GM23338 (cell line): ENCODE measurements around the gene PACSIN1. TPM values are rescaled to one million over a fixed set of nuclear protein-coding genes. Genes with fewer than 3 reads are reported as not detected.

Experiments
- ATAC-seq: fragments of 200-7000 bp; cut with Tn5 transposase; 3 replicates; pipeline ENCODE4 v1.9.1; 2020
- DNase-seq: peaks from one replicate; pipeline ENCODE4 v3.0.0-alpha.2; 2015; ENCODE audit warnings: low spot score
- H2AFZ ChIP-seq: fragments of 200-600 bp; sonication (generic); 2 replicates; pipeline ENCODE4 v1.8.0; 2016; ENCODE audit warnings: antibody characterized with exemption, mild to moderate bottlenecking, moderate library complexity
- H3F3A ChIP-seq: fragments of 200-600 bp; sonication (generic); replicated peaks from 2 replicates; pipeline ENCODE4 v1.8.0; 2017; ENCODE audit warnings: antibody characterized with exemption, mixed run types, low read depth
- H3K27ac ChIP-seq: fragments of 200-600 bp; sonication (generic); 2 replicates; pipeline ENCODE4 v1.6.1; 2016; ENCODE audit warnings: low read depth
- H3K27me3 ChIP-seq: fragments of 200-600 bp; sonication (generic); 2 replicates; pipeline ENCODE4 v1.8.0; 2016; ENCODE audit warnings: mild to moderate bottlenecking, mixed run types, moderate library complexity; ENCODE audit not compliant: insufficient read depth
- H3K36me3 ChIP-seq: fragments of 200-600 bp; sonication (generic); 2 replicates; pipeline ENCODE4 v1.8.0; 2016; ENCODE audit warnings: mild to moderate bottlenecking; ENCODE audit not compliant: insufficient read depth
- H3K4me1 ChIP-seq: fragments of 200-600 bp; sonication (generic); 2 replicates; pipeline ENCODE4 v1.8.0; 2016; ENCODE audit warnings: mild to moderate bottlenecking, moderate library complexity; ENCODE audit not compliant: insufficient read depth
- H3K4me2 ChIP-seq: fragments of 200-600 bp; sonication (generic); 2 replicates; pipeline ENCODE4 v1.7.1; 2017; ENCODE audit warnings: mixed run types
- H3K4me3 ChIP-seq: fragments of 200-600 bp; sonication (generic); 2 replicates; pipeline ENCODE4 v1.6.1; 2016; ENCODE audit warnings: mixed run types
- H3K79me2 ChIP-seq: fragments of 200-600 bp; sonication (generic); replicated peaks from 2 replicates; pipeline ENCODE4 v1.8.0; 2017; ENCODE audit warnings: mild to moderate bottlenecking; ENCODE audit not compliant: insufficient read depth
- H3K9me2 ChIP-seq: fragments of 200-600 bp; sonication (generic); 2 replicates; pipeline ENCODE4 v1.8.0; 2017; ENCODE audit not compliant: insufficient read depth
- H4K20me1 ChIP-seq: fragments of 200-600 bp; sonication (generic); replicated peaks from 2 replicates; pipeline ENCODE4 v1.8.0; 2017; ENCODE audit warnings: mild to moderate bottlenecking; ENCODE audit not compliant: insufficient read depth
- H3K27ac Mint-ChIP-seq: 2 replicates; pipeline ENCODE4 v1.8.0; 2020; ENCODE audit warnings: inconsistent platforms, mild to moderate bottlenecking, moderate library complexity, mixed read lengths
- H3K27me3 Mint-ChIP-seq: 3 replicates; pipeline ENCODE4 v1.8.0; 2022; ENCODE audit warnings: low read depth, mild to moderate bottlenecking, moderate library complexity, mixed read lengths, inconsistent platforms; ENCODE audit not compliant: insufficient read depth, poor library complexity
- H3K36me3 Mint-ChIP-seq: 3 replicates; pipeline ENCODE4 v1.8.0; 2021; ENCODE audit warnings: low read depth, mild to moderate bottlenecking, inconsistent platforms, moderate library complexity, mixed read lengths
- H3K4me1 Mint-ChIP-seq: 3 replicates; pipeline ENCODE4 v1.8.0; 2020; ENCODE audit warnings: mild to moderate bottlenecking, inconsistent platforms, mixed read lengths
- H3K4me3 Mint-ChIP-seq: 3 replicates; pipeline ENCODE4 v1.8.0; 2021; ENCODE audit warnings: moderate library complexity, mild to moderate bottlenecking, inconsistent platforms, mixed read lengths
- H3K9me3 Mint-ChIP-seq: 3 replicates; pipeline ENCODE4 v1.8.0; 2020; ENCODE audit warnings: moderate library complexity, mild to moderate bottlenecking, inconsistent platforms, mixed read lengths
- CREB1 ChIP-seq: fragments of 250-450 bp; sonication (Bioruptor Pico); IDR thresholded peaks from 2 replicates; pipeline ENCODE4 v1.5.0; 2020; ENCODE audit warnings: low read depth, mild to moderate bottlenecking, moderate library complexity
- CTCF ChIP-seq, 2 experiments: fragments of 200-600 bp in 1 of 2; sonication (generic) in 1 of 2; conservative IDR thresholded peaks; 2 replicates each; pipeline versions ENCODE4 v1.5.1 to v1.6.1; 2016 to 2017; ENCODE audit warnings: antibody characterized with exemption in 2 of 2, low read depth in 2 of 2, mild to moderate bottlenecking in 2 of 2, moderate library complexity in 1 of 2
- ETS1 ChIP-seq: IDR thresholded peaks from 2 replicates; pipeline ENCODE4 v1.6.1; 2016; ENCODE audit warnings: antibody characterized with exemption
- EZH2 ChIP-seq: fragments of 200-600 bp; sonication (generic); IDR thresholded peaks from one replicate; pipeline ENCODE4 v1.8.0; 2017; ENCODE audit warnings: antibody characterized with exemption, mild to moderate bottlenecking, low read depth; ENCODE audit not compliant: unreplicated experiment
- EZH2phosphoT487 ChIP-seq: fragments of 200-600 bp; sonication (generic); IDR thresholded peaks from one replicate; pipeline ENCODE4 v1.8.1; 2018; ENCODE audit warnings: antibody characterized with exemption; ENCODE audit not compliant: unreplicated experiment
- JUNB ChIP-seq: IDR thresholded peaks from one replicate; pipeline ENCODE4 v1.6.1; 2016; ENCODE audit warnings: antibody characterized with exemption; ENCODE audit not compliant: unreplicated experiment
- NANOG ChIP-seq: IDR thresholded peaks from 2 replicates; pipeline ENCODE4 v1.6.1; 2016; ENCODE audit warnings: antibody characterized with exemption, borderline replicate concordance
- POLR2AphosphoS5 ChIP-seq: IDR thresholded peaks from 2 replicates; pipeline ENCODE4 v1.6.1; 2016; ENCODE audit warnings: antibody characterized with exemption, low read depth
- REST ChIP-seq: IDR thresholded peaks from one replicate; pipeline ENCODE4 v1.6.1; 2018; ENCODE audit warnings: antibody characterized with exemption; ENCODE audit not compliant: unreplicated experiment
- STAT1 ChIP-seq: IDR thresholded peaks from one replicate; pipeline ENCODE4 v1.6.1; 2016; ENCODE audit warnings: antibody characterized with exemption; ENCODE audit not compliant: unreplicated experiment
- ZNF114 ChIP-seq: fragments of 250-450 bp; sonication (Bioruptor Pico); IDR thresholded peaks from 2 replicates; pipeline ENCODE4 v1.5.0; 2020; ENCODE audit warnings: mild to moderate bottlenecking, moderate library complexity
- ZNF331 ChIP-seq: fragments of 250-450 bp; sonication (Bioruptor Pico); IDR thresholded peaks from 2 replicates; pipeline ENCODE4 v1.5.0; 2020; ENCODE audit warnings: low read depth, mild to moderate bottlenecking, moderate library complexity
- ZNF462 ChIP-seq: fragments of 250-450 bp; sonication (Bioruptor Pico); IDR thresholded peaks from 2 replicates; pipeline ENCODE4 v1.5.0; 2020; ENCODE audit warnings: mild to moderate bottlenecking, moderate library complexity
- polyA plus RNA-seq: library from polyadenylated mRNA; unstranded; fragments of >200 nt; fragmentation: Nextera tagmentation; extraction: Ambion mirVana; gene quantifications from 2 replicates; pipeline ENCODE4 v1.2.1, GENCODE V29; 2016
- total RNA-seq: library from RNA; depleted of rRNA; stranded (reverse); fragments of >200 nt; shearing (Covaris generic); gene quantifications from 2 replicates; pipeline ENCODE4 v1.2.3, GENCODE V29; 2014

Gene PACSIN1
- total and polyA plus RNA-seq, 2 experiments from 2014 or later: 5.2 to 8.7 TPM

GRCh38 chr6:34571388-34571787 lies 105.5 kb downstream of the PACSIN1 start:
- Histone ChIP-seq H3K4me3 (no peak overlapping the region), H3K9me2 (no peaks in the 10 kb centered on the region), H3K4me2 (no peak overlapping the region), H3K79me2 (no peaks in the 10 kb centered on the region), H3K36me3 (no peaks in the 10 kb centered on the region), H3F3A (no peaks in the 10 kb centered on the region), H3K27ac (no peak overlapping the region), H4K20me1 (0 out of 2 replicates have a peak, but pooled peaks cover 3% of the 10 kb centered on the region), H3K4me1 (peaks cover 15% of the 10 kb centered on the region), H3K27me3 (no peaks in the 10 kb centered on the region), H2AFZ (no peak overlapping the region)
- H3K9me3 Mint-ChIP-seq: no peaks in the 10 kb centered on the region; the same call in 1 of the 3 replicates
- peaks cover 32% of the 10 kb centered on the region for H3K4me1 Mint-ChIP-seq
- DNase-seq: no peak
- H3K4me3 Mint-ChIP-seq: no peak overlapping the region
- H3K27ac Mint-ChIP-seq: no peak overlapping the region
- H3K27me3 Mint-ChIP-seq: peaks cover 17% of the 10 kb centered on the region
- no peaks in the 10 kb centered on the region for H3K36me3 Mint-ChIP-seq
- ATAC-seq: no peak
- no peak for TF ChIP-seq JUNB
- no peak for TF ChIP-seq ZNF331 (CRISPR knock-in tag)
- no peak for TF ChIP-seq EZH2
- TF ChIP-seq NANOG: no peak
- TF ChIP-seq STAT1: no peak
- no peak for TF ChIP-seq POLR2AphosphoS5
- no peak for TF ChIP-seq EZH2phosphoT487
- no peak for TF ChIP-seq ETS1
- no peak for TF ChIP-seq CREB1 (CRISPR knock-in tag)
- no peak for TF ChIP-seq REST
- TF ChIP-seq ZNF462 (CRISPR knock-in tag): no peak
- no peak for TF ChIP-seq CTCF (conservative IDR thresholded peaks at IDR 0.05; ENCODE audit: low read depth in 2 of 2)
- TF ChIP-seq ZNF114 (CRISPR knock-in tag): no peak
